HepG2 (cell line): ENCODE measurements around the gene VRK2. TPM values are rescaled to one million over a fixed set of nuclear protein-coding genes. Genes with fewer than 3 reads are reported as not detected.

Experiments used
- ATAC-seq: fragments of 200-7000 bp; cut with Tn5 transposase; 3 replicates; pipeline ENCODE4 v1.9.1; 2020; ENCODE audit warnings: mild to moderate bottlenecking, moderate library complexity
- BruUV-seq: library from RNA; stranded (reverse); fragments of 400-500 nt; replicated peaks from 2 replicates; lab custom pipeline; 2021; lab: Mats Ljungman, UMichigan
- CTCF ChIA-PET: fragments of 300-600 bp; formaldehyde crosslinking; extraction: SDS; loops from one replicate; lab custom pipeline; 2021; ENCODE audit warnings: low total read pairs, inconsistent platforms, low intra/inter-chr PET ratio; lab: Yijun Ruan, JAX
- POLR2A ChIA-PET: fragments of 350-600 bp; sonication (Branson Sonifier 250); formaldehyde crosslinking; loops from one replicate; lab custom pipeline; 2020; ENCODE audit warnings: antibody characterized with exemption, inconsistent platforms; lab: Yijun Ruan, JAX
- DNase-seq: peaks from one replicate; pipeline ENCODE4 v3.0.0-alpha.2; 2015; ENCODE audit warnings: low spot score
- FAIRE-seq: peaks from 3 replicates; lab custom pipeline; 2011; peaks lifted over from hg19 to GRCh38; lab: Jason Lieb, UNC
- H2AFZ ChIP-seq: one replicate; pipeline ENCODE4 v1.6.1; 2011; ENCODE audit warnings: low read length, inconsistent platforms
- H3K27ac ChIP-seq: fragments of 300-600 bp; 3 replicates; pipeline ENCODE4 v1.8.0; 2011; ENCODE audit warnings: mixed run types, mild to moderate bottlenecking, mixed read lengths, low read length, inconsistent platforms; ENCODE audit not compliant: insufficient read depth; ENCODE audit errors: extremely low read length
- H3K27me3 ChIP-seq, 2 experiments: fragments of 200-600 bp in 1 of 2; 2 replicates in 1 of 2; 3 replicates in 1 of 2; pipeline versions ENCODE4 v1.6.0 to v1.8.0; 2011; ENCODE audit warnings: low read length in 2 of 2, mild to moderate bottlenecking in 2 of 2, moderate library complexity in 2 of 2, inconsistent platforms in 1 of 2; ENCODE audit not compliant: insufficient read depth in 2 of 2, control insufficient read depth in 1 of 2
- H3K36me3 ChIP-seq, 2 experiments: fragments of 200-600 bp in 1 of 2; replicated peaks in 1 of 2; 2 replicates in 1 of 2; 3 replicates in 1 of 2; pipeline versions ENCODE4 v1.5.1 to v1.8.0; 2011; ENCODE audit warnings: low read length in 2 of 2, inconsistent platforms in 1 of 2; ENCODE audit not compliant: insufficient read depth in 2 of 2, control insufficient read depth in 1 of 2
- H3K4me1 ChIP-seq: 2 replicates; pipeline ENCODE4 v1.5.1; 2012; ENCODE audit warnings: low read length, inconsistent platforms; ENCODE audit not compliant: insufficient read depth
- H3K4me2 ChIP-seq: 2 replicates; pipeline ENCODE4 v1.6.0; 2011; ENCODE audit warnings: low read depth, low read length, inconsistent platforms
- H3K4me3 ChIP-seq, 3 experiments: fragments of 200-600 bp in 1 of 3; sonication (generic), shearing (Covaris generic) in 1 of 3; replicated peaks in 1 of 3; 2 replicates each; pipeline ENCODE4 v1.5.1; 2011 to 2016; ENCODE audit warnings: low read length in 3 of 3, inconsistent platforms in 2 of 3, low read depth in 2 of 3, mild to moderate bottlenecking in 2 of 3, control low read depth in 1 of 3, mixed read lengths in 1 of 3; ENCODE audit not compliant: insufficient read depth in 1 of 3
- H3K79me2 ChIP-seq: one replicate; pipeline ENCODE4 v1.6.1; 2011; ENCODE audit warnings: low read length, inconsistent platforms; ENCODE audit not compliant: insufficient read depth
- H3K9ac ChIP-seq: 2 replicates; pipeline ENCODE4 v1.6.0; 2011; ENCODE audit warnings: mild to moderate bottlenecking, low read depth, low read length, inconsistent platforms; ENCODE audit not compliant: insufficient read depth
- H3K9me3 ChIP-seq: 2 replicates; pipeline ENCODE4 v1.5.1; 2012; ENCODE audit warnings: mild to moderate bottlenecking, low read length
- H4K20me1 ChIP-seq: 2 replicates; pipeline ENCODE4 v1.6.0; 2011; ENCODE audit warnings: inconsistent platforms, mild to moderate bottlenecking, low read length, moderate library complexity; ENCODE audit not compliant: insufficient read depth
- CBX2 ChIP-seq, 2 experiments: fragments of 200-600 bp in 1 of 2; sonication (generic); formaldehyde crosslinking in 1 of 2; IDR thresholded peaks; 2 replicates each; pipeline versions ENCODE4 v1.7.0 to v1.8.1; 2018 to 2022; ENCODE audit warnings: low read depth in 2 of 2, low read length in 1 of 2, mild to moderate bottlenecking in 1 of 2, missing genetic modification reagents in 1 of 2
- IRX3 ChIP-seq: sonication (generic); formaldehyde crosslinking; IDR thresholded peaks from 2 replicates; pipeline ENCODE4 v1.8.1; 2023; ENCODE audit warnings: mild to moderate bottlenecking, low read depth, missing genetic modification reagents, borderline replicate concordance
- MYC ChIP-seq: sonication (generic); formaldehyde crosslinking; IDR thresholded peaks from 2 replicates; pipeline ENCODE4 v1.9.0; 2021; ENCODE audit warnings: missing genetic modification reagents, borderline replicate concordance
- POLR2A ChIP-seq, 2 experiments: IDR thresholded peaks; 2 replicates each; pipeline ENCODE4 v1.6.1; 2011; ENCODE audit warnings: low read depth in 2 of 2, low read length in 2 of 2, mild to moderate bottlenecking in 1 of 2, moderate library complexity in 1 of 2; ENCODE audit not compliant: insufficient read depth in 1 of 2
- REL ChIP-seq: sonication (generic); formaldehyde crosslinking; conservative IDR thresholded peaks from 2 replicates; pipeline ENCODE4 v1.8.0; 2022; ENCODE audit warnings: mild to moderate bottlenecking, missing genetic modification reagents, moderate library complexity
- ZNF563 ChIP-seq: sonication (generic); formaldehyde crosslinking; IDR thresholded peaks from 2 replicates; pipeline ENCODE4 v1.8.0; 2022; ENCODE audit warnings: mild to moderate bottlenecking, moderate library complexity, missing genetic modification reagents
- ZSCAN21 ChIP-seq: sonication (generic); formaldehyde crosslinking; IDR thresholded peaks from 2 replicates; pipeline ENCODE4 v1.8.0; 2022; ENCODE audit warnings: mild to moderate bottlenecking, missing genetic modification reagents, moderate library complexity, borderline replicate concordance
- WGBS: methylation state at CpG from one replicate; pipeline ENCODE4 v1.1.6; 2017; ENCODE audit warnings: low lambda C conversion rate; 5-methylcytosine and 5-hydroxymethylcytosine counted together
- in situ Hi-C: cut with HindIII; loops from 2 replicates; pipeline ENCODE4 v1.10.0; 2017; ENCODE audit warnings: low pct_unique_long_range_greater_than_20kb; ENCODE audit not compliant: extremely low pct_ligation_motif_present
- intact Hi-C: fragments of 100-400 bp; cut with micrococcal nuclease; formaldehyde crosslinking; loops from one replicate; pipeline ENCODE4 v1.10.0; 2022; ENCODE audit not compliant: unreplicated experiment
- polyA plus RNA-seq, 8 experiments: library from polyadenylated mRNA; depleted of rRNA in 3 of 8; stranded (reverse) in 7 of 8; unstranded in 1 of 8; fragments of >200 nt; fragmentation: Illumina TruSeq in 4 of 8; extraction: Trizol in 4 of 8; gene quantifications; 2 replicates each; pipeline versions ENCODE4 v1.2.1 to v1.2.3, GENCODE V29; 2011 to 2016; ENCODE audit warnings: low read depth in 4 of 8, missing spikeins in 1 of 8, mixed read lengths in 1 of 8; ENCODE audit not compliant: insufficient read depth in 1 of 8
- total RNA-seq, 5 experiments: library from RNA; depleted of rRNA; stranded (reverse); fragments of >200 nt; fragmentation: Illumina TruSeq; extraction: Trizol; gene quantifications; 2 replicates each; pipeline ENCODE4 v1.2.3, GENCODE V29; 2016; ENCODE audit warnings: low read depth in 1 of 5
- TF ChIP-seq, protein P1 (sequence below): IDR thresholded peaks from 2 replicates; pipeline ENCODE4 v1.6.1; 2016; ENCODE audit warnings: missing biosample characterization, missing genetic modification reagents, low read depth
- TF ChIP-seq, protein P2 (sequence below): sonication (generic); formaldehyde crosslinking; conservative IDR thresholded peaks from 2 replicates; pipeline ENCODE4 v1.8.0; 2022; ENCODE audit warnings: low read depth, missing genetic modification reagents

Gene VRK2
- total and polyA plus RNA-seq, 2 of the 13 experiments (the other 11 are each of a cell fraction or from before 2014, with no cell fraction given) = 13.3 to 29.1 TPM

DNA sequence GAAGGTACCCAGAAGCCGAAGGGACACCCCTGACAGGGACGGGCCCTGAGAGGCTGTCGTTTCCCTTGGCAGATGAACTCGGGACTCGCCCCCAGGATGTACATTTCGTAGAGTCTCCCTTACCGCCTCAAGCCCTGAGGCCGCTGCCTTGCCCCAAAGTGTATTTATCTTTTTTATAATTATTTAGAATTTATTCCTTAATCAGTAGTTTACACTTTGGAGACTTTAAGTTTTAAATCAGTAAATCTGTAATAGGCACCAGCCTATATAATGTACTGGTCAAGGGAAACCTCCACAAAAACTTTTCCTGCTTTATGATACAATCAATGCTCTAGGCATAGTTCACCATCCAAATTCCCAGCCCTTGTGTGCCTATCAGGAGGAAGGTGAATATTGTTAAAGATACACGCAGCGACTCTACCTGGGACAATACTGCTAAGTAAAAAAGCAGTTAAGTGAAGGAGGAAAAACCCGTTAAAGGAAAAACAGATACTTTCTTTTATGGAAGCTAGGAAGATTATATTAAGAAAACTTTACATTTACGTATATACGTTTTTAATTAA is 848 bp downstream of the VRK2 start (continued):
- TF ChIP-seq, protein P1, sequence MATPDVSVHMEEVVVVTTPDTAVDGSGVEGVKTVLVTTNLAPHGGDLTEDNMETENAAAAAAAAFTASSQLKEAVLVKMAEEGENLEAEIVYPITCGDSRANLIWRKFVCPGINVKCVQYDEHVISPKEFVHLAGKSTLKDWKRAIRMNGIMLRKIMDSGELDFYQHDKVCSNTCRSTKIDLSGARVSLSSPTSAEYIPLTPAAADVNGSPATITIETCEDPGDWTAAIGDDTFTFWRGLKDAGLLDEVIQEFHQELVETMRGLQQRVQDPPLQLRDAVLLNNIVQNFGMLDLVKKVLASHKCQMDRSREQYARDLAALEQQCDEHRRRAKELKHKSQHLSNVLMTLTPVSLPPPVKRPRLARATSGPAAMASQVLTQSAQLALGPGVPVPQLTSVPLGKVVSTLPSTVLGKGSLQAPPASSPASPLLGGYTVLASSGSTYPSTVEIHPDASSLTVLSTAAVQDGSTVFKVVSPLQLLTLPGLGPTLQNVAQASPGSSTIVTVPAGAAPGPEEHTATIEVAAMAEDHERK (CRISPR knock-in tag) = no peak
- TF ChIP-seq IRX3 = peak; percentile 16
- no peak for TF ChIP-seq POLR2A (IDR thresholded peaks at IDR 0.05; ENCODE audit: insufficient read depth in 1 of 2, low read depth in 2 of 2, low read length in 2 of 2)
- TF ChIP-seq ZNF563 (CRISPR knock-in tag) = no peak
- TF ChIP-seq REL = no peak
- TF ChIP-seq MYC (CRISPR knock-in tag) = no peak
- TF ChIP-seq CBX2 (IDR thresholded peaks at IDR 0.05; ENCODE audit: low read depth, low read length) = no peak
- no peak for TF ChIP-seq CBX2 (CRISPR knock-in tag; IDR thresholded peaks at IDR 0.05; ENCODE audit: low read depth)
- no peak for TF ChIP-seq ZSCAN21 (CRISPR knock-in tag)
- TF ChIP-seq, all 625 proteins: peak for 14

DNA sequence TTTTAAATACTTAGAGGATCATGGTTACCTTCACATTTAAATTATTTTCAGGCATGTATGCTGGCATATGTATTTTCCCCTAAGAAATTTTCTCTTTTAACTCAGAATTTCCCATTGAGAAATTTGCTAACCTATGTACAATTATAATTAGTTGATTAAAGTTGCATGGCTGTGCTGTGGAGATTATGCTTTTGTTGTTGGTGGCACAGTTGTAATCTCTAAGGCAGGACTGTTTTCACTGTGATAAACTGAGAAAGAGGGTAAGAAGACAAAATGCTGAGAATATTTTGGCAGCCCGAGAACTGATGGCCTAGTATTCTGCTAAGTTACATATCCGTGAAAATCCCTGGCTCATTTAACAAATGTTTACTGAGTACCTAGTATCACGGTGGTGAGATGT is 1.4 kb downstream of the VRK2 start:
- no peaks in the 10 kb centered on the region; a peak in 1 of 5 replicates for H3K27me3 ChIP-seq
- no peaks in the 10 kb centered on the region for H4K20me1 ChIP-seq
- peak overlapping the region; percentile 4 to 76 (median 59); a peak in 3 of 6 replicates for H3K4me3 ChIP-seq
- no peak for ATAC-seq
- peak overlapping the region; percentile 76 for H3K4me2 ChIP-seq
- no peak for DNase-seq
- H3K79me2 ChIP-seq = peaks cover 16% of the 10 kb centered on the region
- no peak overlapping the region for H2AFZ ChIP-seq
- ChIA-PET POLR2A (no interaction called here), CTCF (no interaction called here)
- H3K27ac ChIP-seq = peak overlapping the region; percentile 92
- H3K36me3 ChIP-seq = peaks cover 0 to 1% of the 10 kb centered on the region in 2 experiments; a peak in 2 of 5 replicates
- no peak for FAIRE-seq
- H3K9ac ChIP-seq = no peak overlapping the region
- 64% methylated on average over 3 of the region's 3 CpGs for WGBS
- no peaks in the 10 kb centered on the region for H3K9me3 ChIP-seq
- in situ Hi-C loops (loop anchor here (10.0 kb wide), 1 partner anchor 187 kb away; no protein-coding TSS in a partner anchor), intact Hi-C loops (loop anchor here (2.0 to 5.0 kb wide), 4 partner anchors 141 to 399 kb away; partner anchors contain the start of gene FANCL)
- peaks cover 36% of the 10 kb centered on the region for H3K4me1 ChIP-seq
- TSS peak; percentile 52 for BruUV-seq
- TF ChIP-seq, protein P2, sequence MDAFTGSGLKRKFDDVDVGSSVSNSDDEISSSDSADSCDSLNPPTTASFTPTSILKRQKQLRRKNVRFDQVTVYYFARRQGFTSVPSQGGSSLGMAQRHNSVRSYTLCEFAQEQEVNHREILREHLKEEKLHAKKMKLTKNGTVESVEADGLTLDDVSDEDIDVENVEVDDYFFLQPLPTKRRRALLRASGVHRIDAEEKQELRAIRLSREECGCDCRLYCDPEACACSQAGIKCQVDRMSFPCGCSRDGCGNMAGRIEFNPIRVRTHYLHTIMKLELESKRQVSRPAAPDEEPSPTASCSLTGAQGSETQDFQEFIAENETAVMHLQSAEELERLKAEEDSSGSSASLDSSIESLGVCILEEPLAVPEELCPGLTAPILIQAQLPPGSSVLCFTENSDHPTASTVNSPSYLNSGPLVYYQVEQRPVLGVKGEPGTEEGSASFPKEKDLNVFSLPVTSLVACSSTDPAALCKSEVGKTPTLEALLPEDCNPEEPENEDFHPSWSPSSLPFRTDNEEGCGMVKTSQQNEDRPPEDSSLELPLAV (CRISPR knock-in tag) = no peak
